GM12801 (cell line): Measurements from ENCODE around the gene ECHS1.

Experiments used
- CTCF ChIP-seq: IDR thresholded peaks from one replicate; pipeline ENCODE4 v1.5.1; 2011; ENCODE audit warnings: control low read depth; ENCODE audit not compliant: insufficient read length; ENCODE audit errors: extremely low read depth

The ECHS1 gene

GRCh38 chr10:133326745-133327650, 46.2 kb downstream of the ECHS1 start:
- no peak for TF ChIP-seq CTCF

- TF ChIP-seq CTCF, result no peak
Measured at GRCh38 chr10:133326223-133326551, 47.0 kb downstream of the ECHS1 start.

- no peak for TF ChIP-seq CTCF
Measured at GRCh38 chr10:133325440-133326222, 47.5 kb downstream of the ECHS1 start.

- no peak for TF ChIP-seq CTCF
Measured at GRCh38 chr10:133324857-133325260, 48.3 kb downstream of the ECHS1 start.

- no peak for TF ChIP-seq CTCF
Measured at GRCh38 chr10:133324198-133324792, 48.9 kb downstream of the ECHS1 start.

GRCh38 chr10:133318494-133319127, 54.5 kb downstream of the ECHS1 start:
- no peak for TF ChIP-seq CTCF

- no peak for TF ChIP-seq CTCF
Measured at GRCh38 chr10:133316732-133317131, 56.4 kb downstream of the ECHS1 start.
